ENCODE data around the gene CASK.
"Not testable (repeated sequence)": the region's sequence is repeated elsewhere in the genome, so short reads cannot be mapped to it uniquely, and the experiment has no call there.

Gene CASK

GRCh38 chrX:41688156-41688555, 235.2 kb downstream of the CASK start:
- DNase-seq: no peak

DNA sequence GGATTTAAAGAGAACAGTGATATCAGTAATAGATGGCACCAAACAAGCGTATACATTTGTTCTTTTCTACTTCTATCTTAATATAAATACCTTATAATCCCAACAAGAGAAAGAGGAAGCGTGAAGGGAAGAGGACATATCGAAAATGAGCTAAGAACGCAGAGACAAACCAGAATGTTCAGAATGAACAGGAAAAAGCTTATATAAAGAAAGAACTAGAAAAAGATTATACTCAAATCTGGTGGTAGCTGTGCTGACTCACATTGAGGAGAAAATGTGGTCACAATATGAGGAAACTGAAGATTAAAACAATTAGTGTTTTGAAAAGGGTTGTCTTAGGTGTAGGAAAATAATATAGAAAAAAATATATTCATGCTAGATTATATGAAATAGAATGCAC, 236.6 kb downstream of the CASK start:
- DNase-seq: no peak

- DNase-seq: no peak
Observed at GRCh38 chrX:41684940-41685339, 238.4 kb downstream of the CASK start.

DNA sequence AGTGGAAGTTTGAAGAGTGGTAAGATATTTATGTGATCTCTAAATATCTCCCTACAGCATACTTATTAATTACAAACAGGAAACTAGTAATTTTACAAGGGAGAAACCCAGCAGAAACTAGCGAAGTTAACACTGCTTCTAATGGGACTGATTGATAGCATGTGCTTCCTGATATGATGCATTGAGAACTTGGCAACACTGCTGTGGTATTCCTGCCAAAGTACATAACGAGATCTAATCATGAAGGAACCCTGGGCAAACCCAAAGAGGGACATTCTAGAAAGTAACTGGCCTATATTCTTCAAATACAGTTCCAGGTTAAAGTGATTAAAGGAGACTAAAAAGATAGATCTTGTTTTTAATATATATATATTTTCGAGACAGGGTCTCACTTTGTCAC, 239.2 kb downstream of the CASK start:
- DNase-seq: no peak

GRCh38 chrX:41677183-41678060, 245.9 kb downstream of the CASK start:
- no peak for DNase-seq

- DNase-seq: not testable (repeated sequence)
Observed at GRCh38 chrX:41676361-41676760, 247.0 kb downstream of the CASK start.

DNA sequence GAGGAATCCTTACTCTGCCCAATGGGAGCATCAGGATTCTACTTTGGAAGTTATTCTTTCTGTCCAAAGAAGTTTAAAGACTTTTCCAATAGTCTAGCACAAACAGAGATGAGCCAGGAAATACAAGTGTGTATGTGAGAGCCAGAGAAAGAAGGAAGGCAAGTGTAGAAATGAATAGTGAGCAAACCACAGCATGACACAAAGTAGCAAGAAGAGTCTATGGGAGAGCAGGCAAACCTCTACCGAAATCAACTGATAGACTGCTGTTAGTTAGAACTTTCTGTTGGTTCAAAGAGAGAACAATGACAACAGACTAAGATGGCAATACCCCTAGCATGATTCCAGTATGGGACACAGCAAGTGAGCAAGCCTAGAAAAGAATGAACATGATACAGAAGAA, 250.7 kb downstream of the CASK start:
- no peak for DNase-seq

- no peak for DNase-seq
Observed at GRCh38 chrX:41671082-41671481, 252.3 kb downstream of the CASK start.

DNA sequence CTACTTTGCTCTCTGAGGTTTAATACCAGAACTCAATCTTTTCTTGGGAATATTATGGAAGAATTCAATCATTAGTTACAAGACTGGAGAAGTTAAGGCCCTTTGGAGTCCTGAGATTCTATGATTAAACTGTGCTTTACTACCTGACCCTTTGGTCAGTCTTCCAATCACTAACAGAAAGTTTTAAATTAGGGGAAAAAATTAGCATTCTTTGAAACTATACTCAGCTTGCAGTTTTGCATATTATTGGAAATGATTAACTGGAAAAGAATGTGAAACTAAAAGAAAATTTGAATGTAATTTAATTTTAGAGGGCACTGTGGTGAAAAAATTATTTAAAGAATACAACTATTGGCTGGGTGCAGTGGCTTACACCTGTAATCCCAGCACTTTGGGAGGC, 253.2 kb downstream of the CASK start:
- DNase-seq: no peak

DNA sequence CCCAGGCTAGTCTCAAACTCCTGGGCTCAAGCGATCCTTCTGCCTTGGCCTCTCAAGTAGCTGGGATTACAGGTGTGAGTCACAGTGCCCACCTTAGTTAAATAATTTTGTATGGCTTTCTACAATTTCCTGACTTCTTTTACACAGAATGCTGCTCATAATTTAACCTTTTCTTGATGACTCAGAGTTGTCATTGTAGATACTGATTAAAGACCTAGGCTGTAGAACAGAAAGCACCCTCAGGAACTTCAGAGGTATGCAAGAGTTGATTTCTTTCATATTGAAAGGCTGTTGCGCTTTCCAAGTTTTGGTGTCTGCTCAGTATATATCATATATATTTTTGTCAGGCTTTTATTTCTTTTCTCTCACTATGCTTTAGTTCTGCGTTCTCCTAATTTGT, 255.7 kb downstream of the CASK start:
- DNase-seq: no peak

- DNase-seq: peak; percentile 14
Observed at GRCh38 chrX:41666251-41666650, 257.1 kb downstream of the CASK start.

DNA sequence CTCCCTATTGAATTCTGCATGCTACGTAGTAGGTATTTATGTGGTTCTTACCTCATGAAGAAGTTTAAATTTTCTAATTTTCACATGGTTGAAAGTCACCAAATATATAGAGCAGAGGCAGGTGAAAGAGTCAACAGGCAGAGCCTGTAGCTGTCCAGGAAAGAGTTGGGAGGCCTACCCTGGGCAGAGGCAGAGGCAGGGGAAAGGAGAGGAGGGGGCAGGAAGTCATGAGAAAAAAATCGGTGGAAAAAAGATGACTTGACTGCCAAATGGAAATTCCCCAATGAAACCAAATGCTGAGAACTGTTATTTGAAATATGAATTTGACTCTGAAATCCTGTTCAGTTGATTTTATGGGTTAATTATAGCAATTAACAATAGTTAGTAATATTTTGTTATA, 257.7 kb downstream of the CASK start:
- peak; percentile 4 for DNase-seq

GRCh38 chrX:41664908-41665307, 258.4 kb downstream of the CASK start:
- no peak for DNase-seq

DNA sequence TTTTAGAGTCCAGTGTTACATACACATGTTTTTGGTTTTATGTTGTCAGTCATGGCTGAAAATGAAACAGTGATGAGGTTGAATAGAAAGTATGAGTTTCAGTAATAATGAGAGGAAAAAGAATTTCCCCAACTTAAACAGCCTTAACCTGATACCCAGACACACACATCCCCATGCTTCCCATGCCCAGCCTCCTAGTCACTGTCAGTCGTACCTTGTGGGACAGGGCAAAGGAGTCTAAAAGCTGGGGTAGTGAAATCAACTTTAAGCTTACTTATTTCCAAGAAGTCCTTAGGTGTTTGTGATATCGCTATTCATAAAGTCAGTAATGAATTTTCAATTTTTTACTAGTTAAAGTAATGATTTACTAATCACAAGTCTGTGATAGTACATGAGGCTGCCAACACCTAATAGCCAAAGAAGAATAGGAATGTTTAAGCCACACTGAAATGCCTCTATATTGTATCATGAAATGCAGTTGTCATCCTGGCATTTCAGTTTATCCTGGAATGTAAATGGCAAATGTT, 258.9 kb downstream of the CASK start:
- DNase-seq: peak; percentile 30

GRCh38 chrX:41661366-41662095, 261.8 kb downstream of the CASK start:
- DNase-seq: no peak

DNA sequence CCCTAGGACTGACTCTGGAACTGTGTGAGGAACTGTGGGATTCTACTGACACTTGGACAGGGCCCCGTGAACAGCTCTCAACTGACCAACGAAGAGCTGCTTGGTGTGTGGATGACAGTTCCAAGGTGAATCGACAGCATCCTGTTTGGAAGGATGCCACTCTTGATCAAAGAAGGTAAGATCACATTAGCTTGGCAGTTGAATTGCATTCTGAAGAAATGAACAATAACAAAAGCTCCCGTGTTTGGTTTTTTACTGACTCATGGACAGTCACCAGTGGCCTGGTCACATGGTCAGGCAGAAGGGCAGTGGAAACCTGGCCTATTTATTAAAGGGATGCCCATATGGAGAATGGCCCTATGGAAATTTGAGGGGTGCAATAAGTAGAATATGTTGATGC, 267.7 kb downstream of the CASK start:
- DNase-seq: no peak

DNA sequence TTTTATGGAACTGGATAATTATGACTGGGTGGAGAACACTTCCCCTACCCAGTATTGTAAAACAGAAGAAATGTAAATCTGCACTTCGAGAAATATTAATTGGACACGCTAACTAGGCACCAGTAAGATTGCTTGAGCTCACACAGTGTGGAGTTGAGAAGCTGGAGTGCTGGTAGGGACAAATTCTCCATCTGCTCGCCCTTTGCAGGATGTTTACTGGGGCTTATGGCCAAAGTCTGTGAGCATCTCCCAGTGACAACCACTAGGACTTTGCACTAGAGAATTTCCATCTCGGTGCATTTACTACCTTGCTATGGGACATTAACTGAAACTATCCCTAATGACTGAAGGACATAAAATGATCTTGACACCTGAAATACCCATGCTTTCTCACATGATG, 268.3 kb downstream of the CASK start:
- DNase-seq: no peak

DNA sequence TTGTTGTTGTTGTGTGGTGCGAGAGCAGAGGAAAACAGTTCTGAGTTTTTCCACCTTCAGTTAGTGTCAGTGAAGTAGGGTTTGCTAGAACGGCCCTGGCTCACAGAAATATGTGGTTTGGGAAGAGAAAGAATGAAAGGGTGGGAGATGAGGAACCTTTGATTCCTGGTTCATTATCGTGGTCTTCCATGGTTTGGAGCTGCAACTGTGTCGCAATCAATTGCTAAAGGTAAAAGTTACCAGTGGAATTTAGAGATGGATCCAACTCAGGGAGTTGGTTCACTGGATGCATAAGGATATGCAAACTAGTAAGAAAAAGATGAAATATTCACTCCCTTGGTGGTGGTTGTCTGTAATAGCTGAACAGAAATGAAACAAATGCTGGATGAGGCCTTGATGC, 270.2 kb downstream of the CASK start:
- DNase-seq: no peak

GRCh38 chrX:41646201-41646600, 277.2 kb downstream of the CASK start:
- not testable (repeated sequence) for DNase-seq

GRCh38 chrX:41634284-41634683, 289.1 kb downstream of the CASK start:
- no peak for DNase-seq

DNA sequence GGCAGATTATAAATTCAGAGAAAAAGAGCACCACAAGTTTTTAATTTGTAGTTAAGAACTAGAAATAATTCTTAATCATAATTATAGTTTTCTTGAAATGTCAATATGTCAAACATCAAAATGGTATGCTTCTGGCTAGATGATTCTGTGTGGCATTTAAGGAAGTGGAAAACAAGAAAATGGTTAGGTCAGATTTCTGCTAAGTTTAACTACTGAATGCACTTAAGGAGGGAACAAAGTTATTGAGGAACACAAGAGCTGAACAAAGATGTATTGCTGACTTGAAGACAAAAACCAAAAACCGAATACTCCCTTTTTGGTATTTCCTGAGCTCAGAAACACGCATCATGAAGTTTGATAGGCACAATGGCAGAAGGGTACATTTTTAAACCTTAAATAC, 293.3 kb downstream of the CASK start:
- no peak for DNase-seq

GRCh38 chrX:41629539-41629938, 293.8 kb downstream of the CASK start:
- no peak for DNase-seq

DNA sequence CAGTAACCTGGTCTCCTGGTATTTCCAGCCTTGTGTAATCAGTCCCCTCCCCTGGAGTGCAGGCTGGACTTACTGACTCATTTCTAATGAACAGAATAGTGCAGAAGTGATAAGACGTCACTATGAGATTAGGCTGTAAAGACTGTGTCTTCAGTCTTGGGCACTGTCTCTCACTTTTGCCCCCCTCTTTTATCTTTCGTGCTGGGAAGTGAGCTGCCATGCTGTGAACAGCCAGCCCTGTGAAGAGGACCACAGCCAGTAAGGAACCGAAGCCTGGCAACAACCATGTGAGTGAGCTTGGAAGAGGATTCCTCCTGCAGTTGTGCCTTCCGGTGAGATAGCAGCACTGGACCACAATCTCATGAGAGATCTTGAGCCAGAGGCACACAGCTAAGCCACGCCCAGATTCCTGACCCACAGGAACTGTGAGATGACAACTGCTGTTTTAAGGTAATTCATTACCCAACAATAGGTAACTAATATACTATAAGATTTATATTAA, 302.1 kb downstream of the CASK start:
- DNase-seq: no peak

- no peak for DNase-seq
Observed at GRCh38 chrX:41619221-41619620, 304.1 kb downstream of the CASK start.
